Calu3 (cell line): Measurements from ENCODE around the gene ATG16L1. TPM values are rescaled to one million over a fixed set of nuclear protein-coding genes. Genes with fewer than 3 reads are reported as not detected.

Source experiments
- BruUV-seq: library from RNA; stranded (reverse); fragments of 400-500 nt; replicated peaks from 2 replicates; lab custom pipeline; 2021; lab: Mats Ljungman, UMichigan
- CTCF ChIA-PET: fragments of 300-600 bp; sonication (Branson Sonifier 250); formaldehyde crosslinking; loops from one replicate; lab custom pipeline; 2022; ENCODE audit warnings: antibody characterized with exemption; lab: Charles Lee
- DNase-seq: peaks from one replicate; pipeline ENCODE4 v3.0.0; 2022
- H3K27ac Mint-ChIP-seq: one replicate; pipeline ENCODE4 v1.8.0; 2022; ENCODE audit warnings: mixed read lengths; ENCODE audit not compliant: unreplicated experiment
- H3K27me3 Mint-ChIP-seq: one replicate; pipeline ENCODE4 v1.8.0; 2022; ENCODE audit warnings: mixed read lengths; ENCODE audit not compliant: unreplicated experiment
- H3K36me3 Mint-ChIP-seq: one replicate; pipeline ENCODE4 v1.8.0; 2022; ENCODE audit warnings: mild to moderate bottlenecking, moderate library complexity, mixed read lengths; ENCODE audit not compliant: insufficient read depth, unreplicated experiment
- H3K4me1 Mint-ChIP-seq: one replicate; pipeline ENCODE4 v1.8.0; 2022; ENCODE audit warnings: mild to moderate bottlenecking, low read depth, mixed read lengths; ENCODE audit not compliant: unreplicated experiment
- H3K4me3 Mint-ChIP-seq: one replicate; pipeline ENCODE4 v1.8.0; 2022; ENCODE audit warnings: mild to moderate bottlenecking, low read depth, moderate library complexity, mixed read lengths; ENCODE audit not compliant: unreplicated experiment
- H3K9me3 Mint-ChIP-seq: one replicate; pipeline ENCODE4 v1.8.0; 2022; ENCODE audit warnings: low read depth, mixed read lengths; ENCODE audit not compliant: unreplicated experiment
- intact Hi-C: fragments of 100-400 bp; cut with micrococcal nuclease; formaldehyde crosslinking; loops from one replicate; pipeline ENCODE4 v1.10.0; 2022; ENCODE audit not compliant: unreplicated experiment
- total RNA-seq: library from RNA; stranded (reverse); gene quantifications from 2 replicates; pipeline ENCODE4 v1.2.3, GENCODE V29; 2022
- TF ChIP-seq, protein P1 (sequence below): fragments of 200-600 bp; IDR thresholded peaks from one replicate; pipeline ENCODE4 v1.8.0; 2022; ENCODE audit warnings: antibody characterized with exemption; ENCODE audit not compliant: unreplicated experiment

ATG16L1 gene
- total RNA-seq, 1 experiment from 2014 or later = 45.0 TPM

GRCh38 chr2:233312874-233313273 is 61.4 kb downstream of the ATG16L1 start:
- no peak overlapping the region for H3K27ac Mint-ChIP-seq
- H3K4me1 Mint-ChIP-seq = no peaks in the 10 kb centered on the region
- no peak for DNase-seq
- H3K36me3 Mint-ChIP-seq = peaks cover 4% of the 10 kb centered on the region
- BruUV-seq = no TSS peak
- H3K4me3 Mint-ChIP-seq = no peak overlapping the region
- TF ChIP-seq, protein P1, sequence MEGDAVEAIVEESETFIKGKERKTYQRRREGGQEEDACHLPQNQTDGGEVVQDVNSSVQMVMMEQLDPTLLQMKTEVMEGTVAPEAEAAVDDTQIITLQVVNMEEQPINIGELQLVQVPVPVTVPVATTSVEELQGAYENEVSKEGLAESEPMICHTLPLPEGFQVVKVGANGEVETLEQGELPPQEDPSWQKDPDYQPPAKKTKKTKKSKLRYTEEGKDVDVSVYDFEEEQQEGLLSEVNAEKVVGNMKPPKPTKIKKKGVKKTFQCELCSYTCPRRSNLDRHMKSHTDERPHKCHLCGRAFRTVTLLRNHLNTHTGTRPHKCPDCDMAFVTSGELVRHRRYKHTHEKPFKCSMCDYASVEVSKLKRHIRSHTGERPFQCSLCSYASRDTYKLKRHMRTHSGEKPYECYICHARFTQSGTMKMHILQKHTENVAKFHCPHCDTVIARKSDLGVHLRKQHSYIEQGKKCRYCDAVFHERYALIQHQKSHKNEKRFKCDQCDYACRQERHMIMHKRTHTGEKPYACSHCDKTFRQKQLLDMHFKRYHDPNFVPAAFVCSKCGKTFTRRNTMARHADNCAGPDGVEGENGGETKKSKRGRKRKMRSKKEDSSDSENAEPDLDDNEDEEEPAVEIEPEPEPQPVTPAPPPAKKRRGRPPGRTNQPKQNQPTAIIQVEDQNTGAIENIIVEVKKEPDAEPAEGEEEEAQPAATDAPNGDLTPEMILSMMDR = no peak
- CTCF ChIA-PET = no interaction called here
- H3K27me3 Mint-ChIP-seq = peaks cover 31% of the 10 kb centered on the region
- intact Hi-C loops = no loop called here
- H3K9me3 Mint-ChIP-seq = no peaks in the 10 kb centered on the region

- no peak for DNase-seq
- Mint-ChIP-seq H3K9me3 (no peaks in the 10 kb centered on the region), H3K36me3 (peaks cover 4% of the 10 kb centered on the region), H3K4me1 (no peaks in the 10 kb centered on the region), H3K27me3 (peaks cover 46% of the 10 kb centered on the region), H3K27ac (no peak overlapping the region), H3K4me3 (no peak overlapping the region)
- CTCF ChIA-PET = no interaction called here
- no TSS peak for BruUV-seq
- intact Hi-C loops = no loop called here
- TF ChIP-seq, protein P1 = no peak
These were observed 62.9 kb downstream of the ATG16L1 start for GRCh38 chr2:233314180-233314925.

DNA sequence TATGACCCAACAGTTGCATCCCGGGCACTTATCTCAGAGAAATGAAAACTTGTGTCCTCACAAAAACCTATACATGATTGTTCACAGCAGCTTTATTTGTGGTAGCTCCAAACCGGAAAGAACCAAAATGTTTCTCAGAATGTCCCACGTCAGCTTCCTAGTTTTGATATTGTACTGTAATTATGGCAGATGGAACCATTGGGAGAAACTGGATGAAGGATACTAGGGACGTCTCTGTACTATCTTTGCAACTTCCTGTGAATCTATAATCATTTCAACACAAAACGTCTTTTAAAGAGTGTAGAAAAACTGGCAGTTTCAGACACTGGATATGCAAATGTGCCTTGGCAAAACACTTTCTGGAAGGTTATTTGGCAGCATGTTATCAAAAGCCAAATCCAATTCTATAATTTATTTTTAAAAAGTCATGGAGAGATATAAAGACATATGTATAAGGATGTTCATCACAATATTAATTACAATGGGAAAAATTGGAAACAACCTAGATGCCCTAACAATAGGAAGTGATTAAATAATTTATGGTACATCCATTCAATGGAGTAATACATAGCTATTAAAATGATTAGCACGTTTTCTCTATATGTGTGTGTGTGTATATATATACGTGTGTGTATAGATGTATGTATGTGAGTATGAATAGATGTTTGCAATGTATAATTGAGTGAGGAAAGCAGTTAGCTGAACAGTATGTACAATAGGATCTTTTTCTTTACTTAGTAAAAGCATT is 65.9 kb downstream of the ATG16L1 start:
- no peaks in the 10 kb centered on the region for H3K36me3 Mint-ChIP-seq
- H3K27ac Mint-ChIP-seq = no peak overlapping the region
- TF ChIP-seq, protein P1 = no peak
- DNase-seq = no peak
- intact Hi-C loops = no loop called here
- BruUV-seq = no TSS peak
- no peak overlapping the region for H3K4me3 Mint-ChIP-seq
- H3K4me1 Mint-ChIP-seq = no peaks in the 10 kb centered on the region
- CTCF ChIA-PET = no interaction called here
- peaks cover 54% of the 10 kb centered on the region for H3K27me3 Mint-ChIP-seq
- H3K9me3 Mint-ChIP-seq = no peaks in the 10 kb centered on the region

DNA sequence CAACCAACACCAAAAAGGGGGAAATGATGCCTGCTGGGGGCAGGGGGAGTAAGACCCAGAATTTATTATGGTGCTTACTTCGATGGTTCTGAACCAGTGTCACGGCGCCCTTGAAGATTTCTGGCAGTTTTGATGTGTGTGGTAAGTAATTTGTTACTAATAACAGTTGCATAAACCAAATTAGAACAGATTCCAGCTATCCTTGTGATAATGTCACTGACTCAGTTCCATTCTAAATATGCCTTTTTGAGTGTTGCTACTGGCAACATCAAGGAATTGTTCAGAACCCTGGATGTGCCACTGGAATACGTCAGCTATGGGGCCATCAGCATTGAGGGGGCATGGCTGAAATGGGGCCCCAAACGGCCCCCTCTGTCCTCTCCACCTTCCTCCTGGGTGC is 67.8 kb downstream of the ATG16L1 start:
- intact Hi-C loops = no loop called here
- H3K4me3 Mint-ChIP-seq = no peak overlapping the region
- no peaks in the 10 kb centered on the region for H3K36me3 Mint-ChIP-seq
- CTCF ChIA-PET = no interaction called here
- TF ChIP-seq, protein P1 = no peak
- H3K27me3 Mint-ChIP-seq = peaks cover 49% of the 10 kb centered on the region
- BruUV-seq = no TSS peak
- H3K27ac Mint-ChIP-seq = no peak overlapping the region
- no peaks in the 10 kb centered on the region for H3K4me1 Mint-ChIP-seq
- DNase-seq = no peak
- H3K9me3 Mint-ChIP-seq = no peaks in the 10 kb centered on the region
